ENCODE results near the gene PTPRG. TPM values are rescaled to one million over a fixed set of nuclear protein-coding genes. Genes with fewer than 3 reads are reported as not detected.

Gene PTPRG
- total RNA-seq, 1 experiment from 2014 or later: 69.3 TPM

- peak overlapping the region; percentile 28 to 39; a peak in 2 of 5 replicates for H3K4me3 Mint-ChIP-seq
- Histone ChIP-seq H3K23ac (ENCODE audit: insufficient read length, low read depth, low read length) (no peak overlapping the region), H2AK5ac (ENCODE audit: insufficient read length, low read length) (no peak overlapping the region), H2BK20ac (ENCODE audit: low read depth, low read length, poor library complexity, severe bottlenecking) (no peak overlapping the region), H3K9ac (ENCODE audit: extremely low read depth, insufficient read length, low read length) (no peak overlapping the region), H3K27me3 (ENCODE audit: insufficient read depth, low read length) (no peaks in the 10 kb centered on the region), H3K14ac (ENCODE audit: insufficient read depth, low read length) (no peak overlapping the region), H3K23me2 (ENCODE audit: insufficient read length, low read depth, low read length, poor library complexity, severe bottlenecking) (no peaks in the 10 kb centered on the region), H2BK12ac (ENCODE audit: insufficient read length, low read depth, low read length) (no peak overlapping the region), H3K79me2 (ENCODE audit: insufficient read depth, low read length) (peaks cover 46% of the 10 kb centered on the region; the same call in 1 of the 2 replicates), H3K4me2 (ENCODE audit: insufficient read depth, insufficient read length, low read length) (peak overlapping the region; percentile 39), H2BK5ac (ENCODE audit: insufficient read length, low read length) (no peak overlapping the region), H4K5ac (ENCODE audit: insufficient read length, low read depth, low read length) (no peak overlapping the region), H3K18ac (ENCODE audit: insufficient read length, low read depth, low read length) (peak overlapping the region; percentile 32), H4K20me1 (ENCODE audit: control insufficient read depth, insufficient read depth, insufficient read length) (peaks cover 2% of the 10 kb centered on the region), H4K91ac (ENCODE audit: insufficient read length, low read depth, low read length) (no peak overlapping the region), H2BK15ac (ENCODE audit: low read depth, low read length) (no peak overlapping the region), H4K8ac (replicated peaks; ENCODE audit: insufficient read length, low read depth, low read length) (no peak overlapping the region), H3T11ph (ENCODE audit: low read length) (no peak overlapping the region), H3K9me3 (ENCODE audit: control insufficient read depth, low read depth, low read length) (no peaks in the 10 kb centered on the region), H3K79me1 (ENCODE audit: insufficient read depth, low read depth, low read length, poor library complexity, severe bottlenecking) (peaks cover 9% of the 10 kb centered on the region), H3K56ac (ENCODE audit: insufficient read length, low read depth, low read length) (no peak overlapping the region), H2AFZ (ENCODE audit: low read length) (no peak overlapping the region), H3K4ac (ENCODE audit: low read depth, low read length) (no peak overlapping the region), H2BK120ac (ENCODE audit: low read depth, low read length, poor library complexity, severe bottlenecking) (no peak overlapping the region), H3K27ac (ENCODE audit: insufficient read length, low read depth, low read length) (peak overlapping the region; percentile 61), H3K4me1 (ENCODE audit: insufficient read depth, low read length) (peaks cover 47% of the 10 kb centered on the region)
- peak overlapping the region; percentile 29 to 97 (median 74); a peak in 6 of 7 replicates for H3K27ac Mint-ChIP-seq
- peaks cover 5 to 9% (median 8%) of the 10 kb centered on the region in 3 experiments; a peak in 6 of 7 replicates for H3K36me3 Mint-ChIP-seq (ENCODE audit: insufficient read depth in 1 of 3, low read depth in 3 of 3)
- no CpG with 5 or more reads among the region's 13 CpGs for WGBS (ENCODE audit: extremely low coverage, insufficient read length, low lambda C conversion rate)
- no peaks in the 10 kb centered on the region for H3K9me3 Mint-ChIP-seq
- H3K4me1 Mint-ChIP-seq: peaks cover 83 to 89% of the 10 kb centered on the region in 2 experiments
- H3K27me3 Mint-ChIP-seq (ENCODE audit: low read depth): peaks cover 37% of the 10 kb centered on the region
- DNase-seq: peak; percentile 96
- no peak for TF ChIP-seq CTCF (conservative IDR thresholded peaks at IDR 0.05)
Observed at GRCh38 chr3:61688307-61688984, 127.1 kb downstream of the PTPRG start.
